Neutrophil (primary cell): ENCODE data around the gene CDR2.

Experiments
- H3K27ac ChIP-seq: fragments of 200-600 bp; sonication (generic); 2 replicates; pipeline ENCODE4 v1.5.1; 2016; ENCODE audit warnings: mild to moderate bottlenecking, moderate library complexity
- H3K27me3 ChIP-seq: fragments of 200-600 bp; sonication (generic); 2 replicates; pipeline ENCODE4 v1.6.0; 2016; ENCODE audit warnings: mild to moderate bottlenecking
- H3K36me3 ChIP-seq: fragments of 200-600 bp; sonication (generic); 2 replicates; pipeline ENCODE4 v1.5.1; 2017
- H3K4me1 ChIP-seq, 2 experiments: fragments of 200-600 bp in 1 of 2; sonication (generic) in 1 of 2; 1 replicate in 1 of 2; 2 replicates in 1 of 2; pipeline versions ENCODE4 v1.5.1 to v1.6.1; 2013 to 2016; ENCODE audit warnings: low read depth in 1 of 2, low read length in 1 of 2, mild to moderate bottlenecking in 1 of 2, moderate library complexity in 1 of 2; ENCODE audit not compliant: control insufficient read depth in 1 of 2, insufficient read depth in 1 of 2
- H3K4me3 ChIP-seq, 2 experiments: fragments of 200-600 bp in 1 of 2; sonication (generic) in 1 of 2; 1 replicate in 1 of 2; 2 replicates in 1 of 2; pipeline ENCODE4 v1.5.1; 2013 to 2016; ENCODE audit warnings: low read depth in 1 of 2, low read length in 1 of 2, mild to moderate bottlenecking in 1 of 2, moderate library complexity in 1 of 2
- H3K9me3 ChIP-seq: fragments of 200-600 bp; sonication (generic); 2 replicates; pipeline ENCODE4 v1.5.1; 2016
- TF ChIP-seq, protein P1 (sequence below): fragments of 200-600 bp; sonication (generic); IDR thresholded peaks from 2 replicates; pipeline ENCODE4 v1.5.1; 2016; ENCODE audit warnings: antibody characterized with exemption

CDR2 gene

DNA sequence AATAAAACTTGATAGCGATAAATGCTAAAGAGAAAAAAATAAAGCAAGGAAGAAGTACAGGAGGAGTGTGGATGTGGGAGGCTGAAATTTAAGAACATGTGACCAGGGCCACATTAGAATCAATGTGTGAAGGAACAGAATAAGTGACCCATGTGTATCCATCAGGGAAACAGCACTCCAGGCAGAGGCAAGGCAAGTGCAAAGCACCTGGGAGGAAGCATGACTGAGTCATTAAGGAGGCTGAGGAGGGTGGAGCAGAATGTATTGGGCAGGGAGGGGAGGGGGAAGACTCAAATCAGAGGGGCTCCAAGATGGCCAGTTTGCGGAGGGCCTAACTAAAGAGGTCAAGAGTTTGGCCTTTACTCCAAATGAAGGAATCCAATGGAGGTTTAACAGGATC is 8.0 kb downstream of the CDR2 start:
- Histone ChIP-seq H3K9me3 (no peaks in the 10 kb centered on the region), H3K36me3 (peaks cover 6% of the 10 kb centered on the region), H3K27me3 (no peaks in the 10 kb centered on the region), H3K4me3 (no peak overlapping the region), H3K27ac (no peak overlapping the region), H3K4me1 (peaks cover 36 to 38% of the 10 kb centered on the region in 2 experiments)
- TF ChIP-seq, protein P1, sequence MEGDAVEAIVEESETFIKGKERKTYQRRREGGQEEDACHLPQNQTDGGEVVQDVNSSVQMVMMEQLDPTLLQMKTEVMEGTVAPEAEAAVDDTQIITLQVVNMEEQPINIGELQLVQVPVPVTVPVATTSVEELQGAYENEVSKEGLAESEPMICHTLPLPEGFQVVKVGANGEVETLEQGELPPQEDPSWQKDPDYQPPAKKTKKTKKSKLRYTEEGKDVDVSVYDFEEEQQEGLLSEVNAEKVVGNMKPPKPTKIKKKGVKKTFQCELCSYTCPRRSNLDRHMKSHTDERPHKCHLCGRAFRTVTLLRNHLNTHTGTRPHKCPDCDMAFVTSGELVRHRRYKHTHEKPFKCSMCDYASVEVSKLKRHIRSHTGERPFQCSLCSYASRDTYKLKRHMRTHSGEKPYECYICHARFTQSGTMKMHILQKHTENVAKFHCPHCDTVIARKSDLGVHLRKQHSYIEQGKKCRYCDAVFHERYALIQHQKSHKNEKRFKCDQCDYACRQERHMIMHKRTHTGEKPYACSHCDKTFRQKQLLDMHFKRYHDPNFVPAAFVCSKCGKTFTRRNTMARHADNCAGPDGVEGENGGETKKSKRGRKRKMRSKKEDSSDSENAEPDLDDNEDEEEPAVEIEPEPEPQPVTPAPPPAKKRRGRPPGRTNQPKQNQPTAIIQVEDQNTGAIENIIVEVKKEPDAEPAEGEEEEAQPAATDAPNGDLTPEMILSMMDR, result no peak

DNA sequence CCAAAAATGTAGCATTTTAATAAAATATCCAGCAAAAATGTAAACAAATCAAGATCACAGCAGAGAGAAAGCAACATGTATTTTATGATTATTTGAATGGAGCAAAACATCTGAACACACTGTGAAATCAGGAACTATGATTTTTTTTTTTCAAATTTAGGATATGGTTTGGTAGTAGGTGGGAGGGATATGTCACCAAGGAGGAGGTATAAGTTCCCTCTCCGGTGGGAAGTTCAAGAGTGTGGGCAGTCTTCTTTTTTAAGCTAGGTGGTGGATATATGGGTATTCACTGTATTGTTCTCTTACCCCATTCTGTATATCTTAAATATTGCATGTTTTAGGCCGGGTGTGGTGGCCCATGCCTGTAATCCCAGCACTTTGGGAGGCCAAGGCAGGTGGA is 10.2 kb downstream of the CDR2 start:
- Histone ChIP-seq H3K27ac (no peak overlapping the region), H3K9me3 (no peaks in the 10 kb centered on the region), H3K36me3 (peaks cover 6% of the 10 kb centered on the region), H3K4me1 (peaks cover 17 to 18% of the 10 kb centered on the region in 2 experiments), H3K27me3 (no peaks in the 10 kb centered on the region), H3K4me3 (no peak overlapping the region)
- TF ChIP-seq, protein P1, result no peak

DNA sequence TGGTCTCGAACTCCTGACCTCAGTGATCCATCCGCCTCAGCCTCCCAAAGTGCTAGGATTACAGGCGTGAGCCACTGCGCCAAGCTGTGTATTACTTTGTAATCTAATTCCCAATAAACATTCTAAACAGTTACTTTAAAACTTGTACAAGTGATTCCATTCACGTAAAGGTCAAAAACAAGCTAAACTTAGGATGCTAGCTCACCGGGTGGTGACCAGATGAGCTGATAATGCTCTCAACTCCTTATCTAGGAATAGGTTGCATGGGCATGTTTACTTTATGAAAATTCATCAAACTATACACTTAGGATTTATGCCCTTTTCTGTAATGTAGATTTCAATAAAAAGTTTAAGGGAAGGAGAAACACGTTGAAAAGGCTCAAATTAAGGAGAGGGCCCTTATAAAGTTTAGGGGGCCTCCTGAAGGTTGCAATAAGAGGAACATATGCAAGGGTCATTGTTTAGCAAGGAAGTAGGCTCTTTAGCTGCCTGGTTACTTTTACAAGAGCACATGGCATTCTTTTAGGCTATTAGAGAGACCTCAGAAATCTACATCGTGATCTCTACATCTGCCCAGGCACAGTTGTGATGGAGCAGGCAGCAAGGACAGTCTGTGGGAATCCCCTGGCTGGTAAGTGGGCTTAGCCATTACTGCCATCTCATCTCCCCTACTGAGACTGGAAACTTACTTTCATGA is 13.3 kb downstream of the CDR2 start:
- H3K27ac ChIP-seq, result no peak overlapping the region
- H3K4me1 ChIP-seq, result no peaks in the 10 kb centered on the region
- peaks cover 6% of the 10 kb centered on the region for H3K36me3 ChIP-seq
- TF ChIP-seq, protein P1, result no peak
- H3K27me3 ChIP-seq, result no peaks in the 10 kb centered on the region
- no peak overlapping the region for H3K4me3 ChIP-seq
- H3K9me3 ChIP-seq, result no peaks in the 10 kb centered on the region

DNA sequence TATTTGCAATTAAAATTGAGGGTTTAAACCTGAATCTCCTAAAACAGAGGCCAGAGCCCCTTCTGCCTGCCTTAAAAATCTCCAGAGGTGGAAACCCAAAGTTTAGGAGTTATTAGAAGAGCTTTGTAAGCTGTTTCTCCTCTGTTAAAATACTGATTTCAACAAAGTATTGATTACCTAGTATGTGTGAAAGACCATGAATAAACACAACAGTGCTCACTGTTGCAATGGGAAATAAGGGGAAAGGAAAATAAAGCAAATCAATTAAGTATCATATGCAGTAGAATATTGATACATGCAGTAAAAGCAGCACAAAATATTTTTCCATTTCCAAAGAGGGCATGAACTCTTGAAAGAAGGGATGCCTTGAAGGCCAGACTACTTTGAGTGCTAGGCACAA is 14.7 kb downstream of the CDR2 start:
- TF ChIP-seq, protein P1, result no peak
- no peaks in the 10 kb centered on the region for H3K4me1 ChIP-seq
- H3K4me3 ChIP-seq, result no peak overlapping the region
- no peak overlapping the region for H3K27ac ChIP-seq
- peaks cover 6% of the 10 kb centered on the region for H3K36me3 ChIP-seq
- H3K27me3 ChIP-seq, result no peaks in the 10 kb centered on the region
- H3K9me3 ChIP-seq, result no peaks in the 10 kb centered on the region

DNA sequence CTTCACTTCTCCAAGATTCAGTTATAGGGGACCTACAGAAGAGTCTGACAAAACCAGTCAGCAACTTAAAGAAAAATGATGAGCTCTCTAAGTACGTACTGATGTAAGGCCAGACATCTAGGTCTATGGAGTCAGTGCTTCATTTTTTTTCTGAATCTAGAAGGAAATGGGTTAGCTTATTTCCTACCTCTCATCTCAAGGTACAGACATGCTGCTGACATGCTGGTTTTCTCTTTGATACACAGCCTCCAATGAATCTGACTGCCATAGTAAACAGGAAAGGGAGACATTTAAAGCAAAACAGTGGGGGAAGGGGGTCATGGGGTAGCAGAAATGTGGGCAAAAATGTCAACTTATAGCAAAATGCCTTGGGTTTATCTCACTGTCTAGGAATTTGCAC is 16.4 kb downstream of the CDR2 start:
- Histone ChIP-seq H3K27ac (no peak overlapping the region), H3K36me3 (peaks cover 2% of the 10 kb centered on the region), H3K4me1 (peaks cover 7 to 12% of the 10 kb centered on the region in 2 experiments), H3K9me3 (no peaks in the 10 kb centered on the region), H3K27me3 (no peaks in the 10 kb centered on the region), H3K4me3 (no peak overlapping the region)
- TF ChIP-seq, protein P1, result no peak
